ENCODE results near the gene LHFPL3.

LHFPL3 gene

GRCh38 chr7:104408371-104408770, 80.0 kb downstream of the LHFPL3 start:
- no peak for DNase-seq (ENCODE audit: insufficient read length, low spot score)
- no peak for TF ChIP-seq POLR2A (IDR thresholded peaks at IDR 0.05; ENCODE audit: low read depth, low read length)
- FAIRE-seq = no peak

- no peak for TF ChIP-seq POLR2A (IDR thresholded peaks at IDR 0.05; ENCODE audit: low read depth, low read length)
- DNase-seq (ENCODE audit: insufficient read length, low spot score) (no peak), FAIRE-seq (no peak)
Observed at GRCh38 chr7:104410742-104411141, 82.3 kb downstream of the LHFPL3 start.

GRCh38 chr7:104412911-104413310, 84.5 kb downstream of the LHFPL3 start:
- no peak for FAIRE-seq
- no peak for TF ChIP-seq POLR2A (IDR thresholded peaks at IDR 0.05; ENCODE audit: low read depth, low read length)
- DNase-seq (ENCODE audit: insufficient read length, low spot score) = no peak

- no peak for FAIRE-seq
- no peak for DNase-seq (ENCODE audit: insufficient read length, low spot score)
- TF ChIP-seq POLR2A (IDR thresholded peaks at IDR 0.05; ENCODE audit: low read depth, low read length) = no peak
Observed at GRCh38 chr7:104414216-104414615, 85.8 kb downstream of the LHFPL3 start.

GRCh38 chr7:104415700-104416099, 87.3 kb downstream of the LHFPL3 start:
- DNase-seq (ENCODE audit: insufficient read length, low spot score) = no peak
- FAIRE-seq = no peak
- TF ChIP-seq POLR2A (IDR thresholded peaks at IDR 0.05; ENCODE audit: low read depth, low read length) = no peak

GRCh38 chr7:104416866-104417393, 88.5 kb downstream of the LHFPL3 start:
- no peak for FAIRE-seq
- DNase-seq (ENCODE audit: insufficient read length, low spot score) = no peak
- TF ChIP-seq POLR2A (IDR thresholded peaks at IDR 0.05; ENCODE audit: low read depth, low read length) = no peak

GRCh38 chr7:104431930-104432329, 103.5 kb downstream of the LHFPL3 start:
- DNase-seq (ENCODE audit: insufficient read length, low spot score) (no peak), FAIRE-seq (no peak)
- TF ChIP-seq POLR2A (IDR thresholded peaks at IDR 0.05; ENCODE audit: low read depth, low read length) = no peak

GRCh38 chr7:104434129-104434528, 105.7 kb downstream of the LHFPL3 start:
- DNase-seq (ENCODE audit: insufficient read length, low spot score) = no peak
- TF ChIP-seq POLR2A (IDR thresholded peaks at IDR 0.05; ENCODE audit: low read depth, low read length) = no peak
- no peak for FAIRE-seq

GRCh38 chr7:104442481-104442880, 114.1 kb downstream of the LHFPL3 start:
- FAIRE-seq (no peak), DNase-seq (ENCODE audit: insufficient read length, low spot score) (no peak)
- TF ChIP-seq POLR2A (IDR thresholded peaks at IDR 0.05; ENCODE audit: low read depth, low read length) = no peak

- no peak for TF ChIP-seq POLR2A (IDR thresholded peaks at IDR 0.05; ENCODE audit: low read depth, low read length)
- FAIRE-seq (no peak), DNase-seq (ENCODE audit: insufficient read length, low spot score) (no peak)
Observed at GRCh38 chr7:104444017-104444416, 115.6 kb downstream of the LHFPL3 start.

GRCh38 chr7:104445393-104445792, 117.0 kb downstream of the LHFPL3 start:
- TF ChIP-seq POLR2A (IDR thresholded peaks at IDR 0.05; ENCODE audit: low read depth, low read length) = no peak

GRCh38 chr7:104450861-104451260, 122.5 kb downstream of the LHFPL3 start:
- FAIRE-seq = no peak
- TF ChIP-seq POLR2A (IDR thresholded peaks at IDR 0.05; ENCODE audit: low read depth, low read length) = no peak
- DNase-seq (ENCODE audit: insufficient read length, low spot score) = no peak

More at GRCh38 chr7:104445393-104445792, 117.0 kb downstream of the LHFPL3 start:
- FAIRE-seq (no peak), DNase-seq (ENCODE audit: insufficient read length, low spot score) (no peak)

- TF ChIP-seq POLR2A (IDR thresholded peaks at IDR 0.05; ENCODE audit: low read depth, low read length) = no peak
- DNase-seq (ENCODE audit: insufficient read length, low spot score) (no peak), FAIRE-seq (no peak)
Observed at GRCh38 chr7:104453190-104453589, 124.8 kb downstream of the LHFPL3 start.

- no peak for TF ChIP-seq POLR2A (IDR thresholded peaks at IDR 0.05; ENCODE audit: low read depth, low read length)
- no peak for DNase-seq (ENCODE audit: insufficient read length, low spot score)
- FAIRE-seq = no peak
Observed at GRCh38 chr7:104458875-104459274, 130.5 kb downstream of the LHFPL3 start.

GRCh38 chr7:104469166-104469820, 140.9 kb downstream of the LHFPL3 start:
- DNase-seq (ENCODE audit: insufficient read length, low spot score) (no peak), FAIRE-seq (no peak)
- TF ChIP-seq POLR2A (IDR thresholded peaks at IDR 0.05; ENCODE audit: low read depth, low read length) = no peak

All from H54 (cell line).